Measurements from ENCODE around the gene MGRN1.
A peak's percentile ranks its signal among the peaks of the same experiment; 100 is the strongest.

Gene MGRN1

GRCh38 chr16:4677390-4677789 lies 52.8 kb downstream of the MGRN1 start:
- DNase-seq = no peak

GRCh38 chr16:4677994-4678393 lies 53.4 kb downstream of the MGRN1 start:
- DNase-seq = no peak

GRCh38 chr16:4678596-4678995 lies 54.0 kb downstream of the MGRN1 start:
- DNase-seq = no peak

- DNase-seq = no peak
Measured at GRCh38 chr16:4679156-4679849, 54.7 kb downstream of the MGRN1 start.

- DNase-seq = no peak
Measured at GRCh38 chr16:4679850-4680636, 55.4 kb downstream of the MGRN1 start.

- DNase-seq = no peak
Measured at GRCh38 chr16:4680673-4681470, 56.2 kb downstream of the MGRN1 start.

- DNase-seq = no peak
Measured at GRCh38 chr16:4681471-4682083, 57.0 kb downstream of the MGRN1 start.

GRCh38 chr16:4682084-4682591 lies 57.5 kb downstream of the MGRN1 start:
- DNase-seq = no peak

- DNase-seq = peak; percentile 38
Measured at GRCh38 chr16:4682616-4683254, 58.1 kb downstream of the MGRN1 start.

- DNase-seq = no peak
Measured at GRCh38 chr16:4683255-4684057, 58.8 kb downstream of the MGRN1 start.

- DNase-seq = no peak
Measured at GRCh38 chr16:4684058-4684715, 59.6 kb downstream of the MGRN1 start.

- DNase-seq = no peak
Measured at GRCh38 chr16:4684763-4685162, 60.1 kb downstream of the MGRN1 start.

- DNase-seq = no peak
Measured at GRCh38 chr16:4685292-4685691, 60.7 kb downstream of the MGRN1 start.

- no peak for DNase-seq
Measured at GRCh38 chr16:4685776-4686496, 61.3 kb downstream of the MGRN1 start.

GRCh38 chr16:4686497-4687210 lies 62.0 kb downstream of the MGRN1 start:
- DNase-seq = no peak

- no peak for DNase-seq
Measured at GRCh38 chr16:4687416-4687815, 62.8 kb downstream of the MGRN1 start.

- no peak for DNase-seq
Measured at GRCh38 chr16:4687946-4688673, 63.5 kb downstream of the MGRN1 start.

- DNase-seq = no peak
Measured at GRCh38 chr16:4688674-4689045, 64.0 kb downstream of the MGRN1 start.

GRCh38 chr16:4689091-4689671 lies 64.6 kb downstream of the MGRN1 start:
- DNase-seq = no peak

All from NCI-H82 (cell line).